GM12892 (cell line): ENCODE measurements around the gene LRRC8B.

Experiments
- POLR2A ChIP-seq: IDR thresholded peaks from 2 replicates; pipeline ENCODE4 v1.6.1; 2011; ENCODE audit warnings: low read depth, low read length, control low read depth
- POLR2AphosphoS5 ChIP-seq: IDR thresholded peaks from 2 replicates; pipeline ENCODE4 v1.6.1; 2011; ENCODE audit warnings: low read depth, low read length, control low read depth

GRCh38 chr1:89584211-89584610 is 59.6 kb downstream of the LRRC8B start:
- TF ChIP-seq POLR2AphosphoS5 (no peak), POLR2A (no peak)
